Measurements from ENCODE around the gene FRS3. TPM values are rescaled to one million over a fixed set of nuclear protein-coding genes. Genes with fewer than 3 reads are reported as not detected.

FRS3 gene
- total and polyA plus RNA-seq, 2 of the 13 experiments (the other 11 are each of a cell fraction or from before 2014, with no cell fraction given): 3.0 to 7.4 TPM

DNA sequence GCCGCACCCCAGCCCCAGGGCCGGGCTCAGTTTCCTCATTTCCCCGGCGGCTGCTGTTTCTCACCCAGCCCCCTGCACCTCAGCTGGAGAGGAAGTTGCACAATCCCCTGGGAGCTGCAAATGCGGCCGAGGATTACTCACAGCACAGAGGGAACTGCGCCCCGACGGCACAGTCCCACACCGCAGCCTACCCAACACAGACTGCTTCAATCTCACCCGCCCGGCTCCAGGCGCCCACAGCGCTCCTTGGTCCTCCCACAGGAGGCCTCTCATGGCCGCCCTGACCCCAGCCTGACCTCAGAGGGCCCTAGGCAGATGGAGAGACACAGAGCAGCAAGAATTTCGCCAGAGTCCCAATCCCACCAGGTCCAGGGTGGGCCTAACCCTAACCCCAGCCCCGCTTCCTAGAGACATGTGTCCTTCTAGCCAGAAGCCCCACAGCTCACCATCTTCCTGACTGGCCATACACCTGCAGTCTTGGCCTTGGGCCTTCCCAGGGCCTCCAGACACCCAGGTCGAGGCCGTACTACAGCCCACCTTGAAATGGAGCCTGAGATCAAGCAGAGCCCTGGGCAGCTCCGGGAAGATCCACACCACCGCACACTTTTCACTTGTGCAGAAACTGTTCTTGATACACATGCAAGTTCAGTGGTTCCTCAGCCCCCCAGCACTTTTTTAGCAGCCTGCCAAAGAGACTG lies 56.0 kb downstream of the FRS3 start (continued):
- TF ChIP-seq, protein P1, sequence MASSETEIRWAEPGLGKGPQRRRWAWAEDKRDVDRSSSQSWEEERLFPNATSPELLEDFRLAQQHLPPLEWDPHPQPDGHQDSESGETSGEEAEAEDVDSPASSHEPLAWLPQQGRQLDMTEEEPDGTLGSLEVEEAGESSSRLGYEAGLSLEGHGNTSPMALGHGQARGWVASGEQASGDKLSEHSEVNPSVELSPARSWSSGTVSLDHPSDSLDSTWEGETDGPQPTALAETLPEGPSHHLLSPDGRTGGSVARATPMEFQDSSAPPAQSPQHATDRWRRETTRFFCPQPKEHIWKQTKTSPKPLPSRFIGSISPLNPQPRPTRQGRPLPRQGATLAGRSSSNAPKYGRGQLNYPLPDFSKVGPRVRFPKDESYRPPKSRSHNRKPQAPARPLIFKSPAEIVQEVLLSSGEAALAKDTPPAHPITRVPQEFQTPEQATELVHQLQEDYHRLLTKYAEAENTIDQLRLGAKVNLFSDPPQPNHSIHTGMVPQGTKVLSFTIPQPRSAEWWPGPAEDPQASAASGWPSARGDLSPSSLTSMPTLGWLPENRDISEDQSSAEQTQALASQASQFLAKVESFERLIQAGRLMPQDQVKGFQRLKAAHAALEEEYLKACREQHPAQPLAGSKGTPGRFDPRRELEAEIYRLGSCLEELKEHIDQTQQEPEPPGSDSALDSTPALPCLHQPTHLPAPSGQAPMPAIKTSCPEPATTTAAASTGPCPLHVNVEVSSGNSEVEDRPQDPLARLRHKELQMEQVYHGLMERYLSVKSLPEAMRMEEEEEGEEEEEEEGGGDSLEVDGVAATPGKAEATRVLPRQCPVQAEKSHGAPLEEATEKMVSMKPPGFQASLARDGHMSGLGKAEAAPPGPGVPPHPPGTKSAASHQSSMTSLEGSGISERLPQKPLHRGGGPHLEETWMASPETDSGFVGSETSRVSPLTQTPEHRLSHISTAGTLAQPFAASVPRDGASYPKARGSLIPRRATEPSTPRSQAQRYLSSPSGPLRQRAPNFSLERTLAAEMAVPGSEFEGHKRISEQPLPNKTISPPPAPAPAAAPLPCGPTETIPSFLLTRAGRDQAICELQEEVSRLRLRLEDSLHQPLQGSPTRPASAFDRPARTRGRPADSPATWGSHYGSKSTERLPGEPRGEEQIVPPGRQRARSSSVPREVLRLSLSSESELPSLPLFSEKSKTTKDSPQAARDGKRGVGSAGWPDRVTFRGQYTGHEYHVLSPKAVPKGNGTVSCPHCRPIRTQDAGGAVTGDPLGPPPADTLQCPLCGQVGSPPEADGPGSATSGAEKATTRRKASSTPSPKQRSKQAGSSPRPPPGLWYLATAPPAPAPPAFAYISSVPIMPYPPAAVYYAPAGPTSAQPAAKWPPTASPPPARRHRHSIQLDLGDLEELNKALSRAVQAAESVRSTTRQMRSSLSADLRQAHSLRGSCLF (CRISPR knock-in tag; IDR thresholded peaks at IDR 0.05; ENCODE audit: borderline replicate concordance): no peak
- TF ChIP-seq XBP1 (CRISPR knock-in tag; IDR thresholded peaks at IDR 0.05) (no peak), NFATC3 (CRISPR knock-in tag; IDR thresholded peaks at IDR 0.05) (0 out of 2 replicates have a peak, but pooled peaks have one; percentile 51), HNRNPH1 (optimal IDR thresholded peaks at IDR 0.05; ENCODE audit: low read depth, low read length) (no peak), MBNL3 (CRISPR knock-in tag; conservative IDR thresholded peaks at IDR 0.05) (no peak), KDM4B (CRISPR knock-in tag; IDR thresholded peaks at IDR 0.05) (0 out of 2 replicates have a peak, but pooled peaks have one; percentile 35), CEBPG (CRISPR knock-in tag; IDR thresholded peaks at IDR 0.05) (peak; percentile 100), KDM5B (CRISPR knock-in tag; IDR thresholded peaks at IDR 0.05; ENCODE audit: borderline replicate concordance) (peak; percentile 89), NAIF1 (CRISPR knock-in tag; IDR thresholded peaks at IDR 0.05; ENCODE audit: borderline replicate concordance) (no peak), ERF (CRISPR knock-in tag; IDR thresholded peaks at IDR 0.05) (peak; percentile 85; the same call in 1 of the 2 replicates), YEATS4 (CRISPR knock-in tag; IDR thresholded peaks at IDR 0.05; ENCODE audit: borderline replicate concordance) (0 out of 2 replicates have a peak, but pooled peaks have one; percentile 24), ZNF777 (CRISPR knock-in tag; IDR thresholded peaks at IDR 0.05) (peak; percentile 100), TBP (CRISPR knock-in tag; IDR thresholded peaks at IDR 0.05) (no peak), HOXA7 (CRISPR knock-in tag; IDR thresholded peaks at IDR 0.05) (no peak)
- TF ChIP-seq, protein P2, sequence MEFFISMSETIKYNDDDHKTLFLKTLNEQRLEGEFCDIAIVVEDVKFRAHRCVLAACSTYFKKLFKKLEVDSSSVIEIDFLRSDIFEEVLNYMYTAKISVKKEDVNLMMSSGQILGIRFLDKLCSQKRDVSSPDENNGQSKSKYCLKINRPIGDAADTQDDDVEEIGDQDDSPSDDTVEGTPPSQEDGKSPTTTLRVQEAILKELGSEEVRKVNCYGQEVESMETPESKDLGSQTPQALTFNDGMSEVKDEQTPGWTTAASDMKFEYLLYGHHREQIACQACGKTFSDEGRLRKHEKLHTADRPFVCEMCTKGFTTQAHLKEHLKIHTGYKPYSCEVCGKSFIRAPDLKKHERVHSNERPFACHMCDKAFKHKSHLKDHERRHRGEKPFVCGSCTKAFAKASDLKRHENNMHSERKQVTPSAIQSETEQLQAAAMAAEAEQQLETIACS (CRISPR knock-in tag; IDR thresholded peaks at IDR 0.05): no peak
- TF ChIP-seq, protein P3, sequence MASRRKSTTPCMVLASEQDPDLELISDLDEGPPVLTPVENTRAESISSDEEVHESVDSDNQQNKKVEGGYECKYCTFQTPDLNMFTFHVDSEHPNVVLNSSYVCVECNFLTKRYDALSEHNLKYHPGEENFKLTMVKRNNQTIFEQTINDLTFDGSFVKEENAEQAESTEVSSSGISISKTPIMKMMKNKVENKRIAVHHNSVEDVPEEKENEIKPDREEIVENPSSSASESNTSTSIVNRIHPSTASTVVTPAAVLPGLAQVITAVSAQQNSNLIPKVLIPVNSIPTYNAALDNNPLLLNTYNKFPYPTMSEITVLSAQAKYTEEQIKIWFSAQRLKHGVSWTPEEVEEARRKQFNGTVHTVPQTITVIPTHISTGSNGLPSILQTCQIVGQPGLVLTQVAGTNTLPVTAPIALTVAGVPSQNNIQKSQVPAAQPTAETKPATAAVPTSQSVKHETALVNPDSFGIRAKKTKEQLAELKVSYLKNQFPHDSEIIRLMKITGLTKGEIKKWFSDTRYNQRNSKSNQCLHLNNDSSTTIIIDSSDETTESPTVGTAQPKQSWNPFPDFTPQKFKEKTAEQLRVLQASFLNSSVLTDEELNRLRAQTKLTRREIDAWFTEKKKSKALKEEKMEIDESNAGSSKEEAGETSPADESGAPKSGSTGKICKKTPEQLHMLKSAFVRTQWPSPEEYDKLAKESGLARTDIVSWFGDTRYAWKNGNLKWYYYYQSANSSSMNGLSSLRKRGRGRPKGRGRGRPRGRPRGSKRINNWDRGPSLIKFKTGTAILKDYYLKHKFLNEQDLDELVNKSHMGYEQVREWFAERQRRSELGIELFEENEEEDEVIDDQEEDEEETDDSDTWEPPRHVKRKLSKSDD (CRISPR knock-in tag; IDR thresholded peaks at IDR 0.05; ENCODE audit: low read depth): peak; percentile 48; the same call in 1 of the 2 replicates
- TF ChIP-seq, protein P4, sequence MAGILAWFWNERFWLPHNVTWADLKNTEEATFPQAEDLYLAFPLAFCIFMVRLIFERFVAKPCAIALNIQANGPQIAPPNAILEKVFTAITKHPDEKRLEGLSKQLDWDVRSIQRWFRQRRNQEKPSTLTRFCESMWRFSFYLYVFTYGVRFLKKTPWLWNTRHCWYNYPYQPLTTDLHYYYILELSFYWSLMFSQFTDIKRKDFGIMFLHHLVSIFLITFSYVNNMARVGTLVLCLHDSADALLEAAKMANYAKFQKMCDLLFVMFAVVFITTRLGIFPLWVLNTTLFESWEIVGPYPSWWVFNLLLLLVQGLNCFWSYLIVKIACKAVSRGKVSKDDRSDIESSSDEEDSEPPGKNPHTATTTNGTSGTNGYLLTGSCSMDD (CRISPR knock-in tag; IDR thresholded peaks at IDR 0.05): no peak
- TF ChIP-seq, protein P5, sequence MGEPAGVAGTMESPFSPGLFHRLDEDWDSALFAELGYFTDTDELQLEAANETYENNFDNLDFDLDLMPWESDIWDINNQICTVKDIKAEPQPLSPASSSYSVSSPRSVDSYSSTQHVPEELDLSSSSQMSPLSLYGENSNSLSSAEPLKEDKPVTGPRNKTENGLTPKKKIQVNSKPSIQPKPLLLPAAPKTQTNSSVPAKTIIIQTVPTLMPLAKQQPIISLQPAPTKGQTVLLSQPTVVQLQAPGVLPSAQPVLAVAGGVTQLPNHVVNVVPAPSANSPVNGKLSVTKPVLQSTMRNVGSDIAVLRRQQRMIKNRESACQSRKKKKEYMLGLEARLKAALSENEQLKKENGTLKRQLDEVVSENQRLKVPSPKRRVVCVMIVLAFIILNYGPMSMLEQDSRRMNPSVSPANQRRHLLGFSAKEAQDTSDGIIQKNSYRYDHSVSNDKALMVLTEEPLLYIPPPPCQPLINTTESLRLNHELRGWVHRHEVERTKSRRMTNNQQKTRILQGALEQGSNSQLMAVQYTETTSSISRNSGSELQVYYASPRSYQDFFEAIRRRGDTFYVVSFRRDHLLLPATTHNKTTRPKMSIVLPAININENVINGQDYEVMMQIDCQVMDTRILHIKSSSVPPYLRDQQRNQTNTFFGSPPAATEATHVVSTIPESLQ (CRISPR knock-in tag; conservative IDR thresholded peaks at IDR 0.05): no peak
